Dermis microvascular lymphatic vessel endothelial cell (primary cell): ENCODE measurements around the gene TENM3. TPM values are rescaled to one million over a fixed set of nuclear protein-coding genes. Genes with fewer than 3 reads are reported as not detected.

Experiments
- DNase-seq, 2 donors: peaks; one replicate each; pipeline versions ENCODE4 v3.0.0 to v3.0.0-alpha.2; 2010; ENCODE audit warnings: low read depth in 2 of 2
- total RNA-seq: library from RNA; depleted of rRNA; stranded (reverse); fragments of >200 nt; gene quantifications from 2 replicates; pipeline ENCODE4 v1.2.1, GENCODE V29; 2014

TENM3 gene
- total RNA-seq, 1 donor from 2014 or later: 10.3 TPM

- DNase-seq: no peak
Measured at GRCh38 chr4:182507805-182508204, 264.6 kb downstream of the TENM3 start.

- no peak for DNase-seq
Measured at GRCh38 chr4:182510836-182511235, 267.6 kb downstream of the TENM3 start.

- DNase-seq: no peak
Measured at GRCh38 chr4:182513587-182514291, 270.5 kb downstream of the TENM3 start.

- no peak for DNase-seq
Measured at GRCh38 chr4:182518421-182518820, 275.2 kb downstream of the TENM3 start.

- DNase-seq: no peak
Measured at GRCh38 chr4:182519528-182519927, 276.3 kb downstream of the TENM3 start.

GRCh38 chr4:182521011-182521410, 277.8 kb downstream of the TENM3 start:
- DNase-seq: no peak

GRCh38 chr4:182528819-182529218, 285.6 kb downstream of the TENM3 start:
- no peak for DNase-seq

GRCh38 chr4:182530451-182530850, 287.2 kb downstream of the TENM3 start:
- no peak for DNase-seq

GRCh38 chr4:182531555-182532162, 288.5 kb downstream of the TENM3 start:
- DNase-seq: no peak

GRCh38 chr4:182532441-182532840, 289.2 kb downstream of the TENM3 start:
- no peak for DNase-seq

GRCh38 chr4:182533964-182534363, 290.8 kb downstream of the TENM3 start:
- DNase-seq: peak in 1 of 2 donors; percentile 60

- no peak for DNase-seq
Measured at GRCh38 chr4:182536221-182536811, 293.1 kb downstream of the TENM3 start.

- no peak for DNase-seq
Measured at GRCh38 chr4:182537031-182537795, 294.0 kb downstream of the TENM3 start.

- DNase-seq: no peak
Measured at GRCh38 chr4:182538031-182538430, 294.8 kb downstream of the TENM3 start.

GRCh38 chr4:182540496-182540895, 297.3 kb downstream of the TENM3 start:
- DNase-seq: no peak

GRCh38 chr4:182547435-182547834, 304.2 kb downstream of the TENM3 start:
- no peak for DNase-seq

- DNase-seq: no peak
Measured at GRCh38 chr4:182548156-182548555, 305.0 kb downstream of the TENM3 start.

- no peak for DNase-seq
Measured at GRCh38 chr4:182549356-182549755, 306.2 kb downstream of the TENM3 start.

GRCh38 chr4:182552948-182553347, 309.7 kb downstream of the TENM3 start:
- DNase-seq: no peak

GRCh38 chr4:182553653-182554052, 310.5 kb downstream of the TENM3 start:
- no peak for DNase-seq

GRCh38 chr4:182554736-182555135, 311.5 kb downstream of the TENM3 start:
- no peak for DNase-seq

- no peak for DNase-seq
Measured at GRCh38 chr4:182555997-182556418, 312.8 kb downstream of the TENM3 start.
